ENCODE results near the gene TSPEAR. TPM values are rescaled to one million over a fixed set of nuclear protein-coding genes. Genes with fewer than 3 reads are reported as not detected.

Gene TSPEAR
- total RNA-seq, 1 experiment from 2014 or later = 2.1 TPM

GRCh38 chr21:44478801-44479167, 232.6 kb downstream of the TSPEAR start (continued):
- TF ChIP-seq NFATC4 (CRISPR knock-in tag; IDR thresholded peaks at IDR 0.05) (no peak), ZSCAN18 (CRISPR knock-in tag; IDR thresholded peaks at IDR 0.05) (no peak), ATF1 (CRISPR knock-in tag; IDR thresholded peaks at IDR 0.05) (no peak), FOXP4 (CRISPR knock-in tag; IDR thresholded peaks at IDR 0.05) (no peak), PRRX2 (CRISPR knock-in tag; IDR thresholded peaks at IDR 0.05) (no peak)

- Mint-ChIP-seq H3K4me1 (0 out of 2 replicates have a peak, but pooled peaks cover 5% of the 10 kb centered on the region), H3K4me3 (no peak overlapping the region), H3K27ac (no peak overlapping the region), H3K36me3 (no peaks in the 10 kb centered on the region; the same call in 1 of the 2 replicates), H3K27me3 (ENCODE audit: low read depth) (no peaks in the 10 kb centered on the region; the same call in 1 of the 2 replicates), H3K9me3 (peaks cover 7% of the 10 kb centered on the region)
- ATAC-seq (no peak), DNase-seq (ENCODE audit: low spot score) (no peak)
- POLR2A ChIA-PET = no interaction called here
- CTCF ChIA-PET = interaction anchor here (1.9 kb wide), 1 partner anchor 34 kb away, joined by 6 read pairs; no protein-coding TSS in a partner anchor
- TF ChIP-seq ATF2 (CRISPR knock-in tag; IDR thresholded peaks at IDR 0.05; ENCODE audit: borderline replicate concordance, low read depth) (no peak), AR (CRISPR knock-in tag; IDR thresholded peaks at IDR 0.05) (no peak), MLX (CRISPR knock-in tag; IDR thresholded peaks at IDR 0.05) (no peak), FOXJ3 (CRISPR knock-in tag; IDR thresholded peaks at IDR 0.05; ENCODE audit: borderline replicate concordance) (no peak), ZNF425 (CRISPR knock-in tag; conservative IDR thresholded peaks at IDR 0.05) (no peak), KAT7 (CRISPR knock-in tag; IDR thresholded peaks at IDR 0.05; ENCODE audit: borderline replicate concordance) (no peak), ZNF317 (CRISPR knock-in tag; IDR thresholded peaks at IDR 0.05; ENCODE audit: borderline replicate concordance, low read depth) (no peak)
These were observed 233.1 kb downstream of the TSPEAR start for GRCh38 chr21:44478124-44478800.
